Endometrial microvascular endothelial cells (primary cell): ENCODE results near the gene MEIOSIN. TPM values are rescaled to one million over a fixed set of nuclear protein-coding genes. Genes with fewer than 3 reads are reported as not detected.
"Not testable (repeated sequence)": the region's sequence is repeated elsewhere in the genome, so short reads cannot be mapped to it uniquely, and the experiment has no call there.

Source experiments
- in situ Hi-C: cut with HindIII; loops from 2 replicates; pipeline ENCODE4 v1.10.0; 2017; ENCODE audit warnings: low sequenced_read_pairs, low pct_unique_long_range_greater_than_20kb; ENCODE audit errors: inconsistent ontology term
- total RNA-seq: library from RNA; depleted of rRNA; stranded (reverse); fragments of >200 nt; gene quantifications from one replicate; pipeline ENCODE4 v1.2.3, GENCODE V29; 2015; ENCODE audit errors: inconsistent ontology term

The MEIOSIN gene
- total RNA-seq, result not detected

DNA sequence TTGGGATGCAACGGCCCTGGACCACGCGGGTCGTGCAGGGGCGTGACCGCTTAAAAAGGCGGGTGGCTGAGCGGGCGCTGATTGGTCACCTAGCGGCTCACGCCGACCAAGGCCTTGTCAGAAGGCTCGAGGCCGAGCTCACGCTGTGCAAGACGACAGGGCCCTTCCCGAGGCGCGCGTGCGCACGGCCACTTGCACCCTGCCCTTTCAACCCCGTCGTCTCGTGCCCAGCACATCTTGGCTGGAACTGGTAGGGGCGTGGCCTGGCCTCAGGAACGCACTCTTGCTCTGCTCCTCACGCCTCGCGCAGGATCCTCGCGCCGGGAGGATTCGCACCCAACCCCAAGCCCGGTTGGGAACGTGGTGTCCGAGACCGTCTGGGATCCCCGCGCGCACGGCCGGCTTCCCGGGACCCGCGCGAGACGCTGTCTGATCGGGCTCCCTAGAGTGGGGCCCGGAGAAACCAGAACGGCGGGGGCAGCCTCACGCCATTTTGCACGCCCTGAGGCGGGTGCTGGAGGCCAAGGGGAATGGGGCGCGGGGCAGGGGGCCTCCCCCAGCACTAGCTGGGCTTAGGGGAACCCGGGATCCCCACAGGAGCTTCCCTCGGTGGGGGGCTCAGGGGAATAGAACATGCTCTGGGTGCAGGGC is at the start of gene MEIOSIN:
MEIOSIN (plus strand) TSS at position 280 of the 651 bp plus-strand sequence. CDS start 1,938 bp downstream, outside the sequence.
- in situ Hi-C loops, result no loop called here

DNA sequence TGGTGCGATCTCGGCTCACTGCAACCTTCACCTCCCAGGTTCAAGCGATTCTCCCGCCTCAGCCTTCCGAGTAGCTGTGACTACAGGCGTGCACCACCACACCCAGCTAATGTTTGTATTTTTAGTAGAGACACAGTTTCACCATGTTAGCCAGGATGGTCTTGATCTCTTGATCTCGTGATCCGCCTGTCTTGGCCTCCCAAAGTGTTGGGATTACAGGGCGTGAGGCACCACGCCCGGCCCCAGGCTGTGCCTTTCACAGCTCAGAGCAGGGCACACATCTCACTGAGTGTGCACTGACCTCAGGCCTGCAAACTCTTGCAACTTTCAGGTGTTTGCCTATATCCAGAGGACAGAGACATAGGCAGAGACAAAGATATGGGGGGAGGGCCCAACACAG is 48.2 kb upstream of the MEIOSIN start:
- in situ Hi-C loops, result not testable (repeated sequence)

GRCh38 chr19:45687599-45687998 is 45.6 kb upstream of the MEIOSIN start:
- in situ Hi-C loops, result no loop called here

GRCh38 chr19:45691516-45692186 is 41.6 kb upstream of the MEIOSIN start, which contains the start of gene SNRPD2:
Gene SNRPD2, minus strand, starts transcription at chr19:45691953. Its CDS starts 65 bp downstream, at chr19:45691888.
- in situ Hi-C loops, result no loop called here

DNA sequence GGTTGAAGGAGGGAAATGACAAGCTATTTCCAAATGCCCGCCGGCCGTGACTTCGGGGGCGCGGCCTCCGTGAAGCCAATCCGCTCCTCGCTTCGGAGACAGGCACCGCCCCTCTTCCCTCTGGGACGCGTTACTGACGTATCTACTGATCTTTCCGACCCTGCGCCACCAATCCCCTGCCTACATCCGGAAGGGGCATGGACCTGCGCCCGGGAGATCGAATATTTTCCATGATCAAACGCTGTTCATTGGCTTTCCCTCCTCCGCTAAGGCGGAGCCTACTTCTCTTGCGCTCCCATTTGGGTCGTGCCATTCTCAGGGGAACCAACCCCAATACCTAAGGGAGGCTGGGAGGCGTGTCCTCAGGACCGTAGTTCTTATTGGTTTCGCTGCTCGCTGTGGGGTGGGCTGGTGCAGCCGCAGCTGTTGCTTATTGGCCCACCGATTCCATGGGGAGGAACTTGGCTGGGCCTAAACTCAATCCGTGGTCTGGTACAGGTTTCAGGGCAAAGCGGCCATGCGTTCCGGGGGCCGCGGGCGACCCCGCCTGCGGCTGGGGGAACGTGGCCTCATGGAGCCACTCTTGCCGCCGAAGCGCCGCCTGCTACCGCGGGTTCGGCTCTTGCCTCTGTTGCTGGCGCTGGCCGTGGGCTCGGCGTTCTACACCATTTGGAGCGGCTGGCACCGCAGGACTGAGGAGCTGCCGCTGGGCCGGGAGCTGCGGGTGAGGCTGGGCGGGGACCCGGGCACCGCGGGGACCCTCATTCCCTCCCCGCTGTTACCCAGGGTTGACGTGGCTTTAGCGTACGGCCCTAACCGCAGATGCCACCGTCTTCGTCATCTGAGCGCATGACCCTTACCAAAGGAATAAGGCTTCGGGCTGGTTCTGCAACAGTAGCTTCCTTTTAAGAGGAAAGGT is 40.8 kb upstream of the MEIOSIN start, which contains the start of gene QPCTL:
QPCTL (plus strand) TSS at position 480 of the 919 bp plus-strand sequence; CDS start at position 518, 38 bp downstream.
- in situ Hi-C loops, result no loop called here

DNA sequence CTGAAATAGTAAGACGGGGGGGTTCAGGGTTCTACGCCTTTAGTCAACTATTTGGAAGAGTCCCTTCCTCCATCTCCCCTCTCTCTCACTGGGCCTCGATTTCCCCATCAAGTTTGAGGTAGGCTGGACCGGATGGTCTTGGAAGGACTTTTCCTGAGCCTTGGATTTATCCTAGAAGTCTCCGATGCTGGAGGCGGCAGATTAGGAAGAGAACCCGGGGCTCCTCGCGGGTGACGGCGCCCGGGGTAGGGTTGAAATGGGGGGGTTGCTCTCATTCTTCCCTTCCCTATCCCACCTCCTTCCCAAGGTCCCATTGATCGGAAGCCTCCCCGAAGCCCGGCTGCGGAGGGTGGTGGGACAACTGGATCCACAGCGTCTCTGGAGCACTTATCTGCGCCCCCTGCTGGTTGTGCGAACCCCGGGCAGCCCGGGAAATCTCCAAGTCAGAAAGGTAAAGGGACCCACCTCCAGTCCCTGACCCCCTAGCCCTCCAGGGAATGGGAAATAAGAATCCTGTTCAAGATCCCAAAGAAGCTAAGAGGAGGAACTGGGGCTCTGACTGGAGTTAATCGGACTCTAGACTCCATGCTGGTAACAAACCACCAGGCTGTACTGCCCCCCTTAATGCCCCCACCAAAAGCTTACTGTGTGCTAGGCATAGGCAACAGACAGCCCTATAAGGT is 40.0 kb upstream of the MEIOSIN start:
- in situ Hi-C loops, result no loop called here

DNA sequence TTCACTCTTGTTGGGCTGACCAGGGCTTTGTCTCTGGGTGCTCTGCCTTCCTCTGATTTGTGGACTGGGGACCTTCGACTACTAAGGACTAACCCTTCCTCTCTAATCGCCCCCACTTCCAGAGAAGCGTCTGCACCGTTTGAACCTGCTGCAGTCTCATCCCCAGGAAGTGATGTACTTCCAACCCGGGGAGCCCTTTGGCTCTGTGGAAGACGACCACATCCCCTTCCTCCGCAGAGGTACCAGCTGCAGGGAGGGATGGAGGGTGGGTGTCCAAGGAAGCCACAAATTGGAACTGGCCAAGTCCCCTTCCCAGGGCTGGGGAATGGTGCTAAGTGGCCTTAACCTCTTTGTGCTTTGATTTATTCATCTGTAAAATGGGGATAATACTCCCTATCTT is 31.6 kb upstream of the MEIOSIN start:
- in situ Hi-C loops, result no loop called here

DNA sequence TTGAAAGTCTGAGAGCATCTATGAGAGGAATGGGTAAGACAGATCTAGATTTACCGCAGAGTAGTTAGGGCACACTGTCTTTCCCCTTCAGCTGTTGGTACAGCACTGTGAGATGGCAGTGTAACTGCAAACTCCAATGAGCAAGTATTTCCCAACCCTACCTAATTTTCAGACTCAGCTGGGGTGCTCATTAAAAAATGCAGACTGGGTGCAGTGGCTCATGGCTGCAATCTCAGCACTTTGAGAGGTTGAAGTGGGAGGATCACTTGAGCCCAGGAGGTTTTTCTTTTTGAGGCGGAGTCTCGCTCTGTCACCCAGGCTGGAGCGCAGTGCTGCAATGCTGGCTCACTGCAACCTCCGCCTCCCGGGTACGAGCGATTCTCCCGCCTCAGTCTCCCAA is 28.1 kb upstream of the MEIOSIN start:
- in situ Hi-C loops, result no loop called here

GRCh38 chr19:45705710-45706415 is 27.4 kb upstream of the MEIOSIN start:
- in situ Hi-C loops, result no loop called here

- in situ Hi-C loops, result no loop called here
Measured at GRCh38 chr19:45710356-45711130, 22.7 kb upstream of the MEIOSIN start.

GRCh38 chr19:45711851-45712698 is 21.2 kb upstream of the MEIOSIN start:
- in situ Hi-C loops, result no loop called here

DNA sequence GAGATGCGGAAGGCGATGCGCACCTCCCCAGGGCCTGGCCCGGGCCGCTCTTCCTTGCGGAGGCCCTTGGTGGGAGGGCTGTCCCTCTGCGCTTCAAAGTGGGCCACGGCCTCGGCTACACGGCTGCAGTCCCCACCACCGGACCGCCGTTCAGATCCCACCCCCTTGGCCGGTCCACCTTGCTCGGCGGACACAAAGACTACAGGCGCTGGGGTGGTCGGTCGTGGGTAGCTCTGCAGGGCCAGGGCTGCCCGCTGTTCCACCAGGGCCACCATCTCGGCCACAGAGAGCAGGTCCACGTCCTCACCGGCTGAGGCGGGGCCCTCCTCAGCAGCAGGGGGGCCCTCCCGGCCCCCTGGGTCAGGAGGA is 20.6 kb upstream of the MEIOSIN start:
- in situ Hi-C loops, result no loop called here

DNA sequence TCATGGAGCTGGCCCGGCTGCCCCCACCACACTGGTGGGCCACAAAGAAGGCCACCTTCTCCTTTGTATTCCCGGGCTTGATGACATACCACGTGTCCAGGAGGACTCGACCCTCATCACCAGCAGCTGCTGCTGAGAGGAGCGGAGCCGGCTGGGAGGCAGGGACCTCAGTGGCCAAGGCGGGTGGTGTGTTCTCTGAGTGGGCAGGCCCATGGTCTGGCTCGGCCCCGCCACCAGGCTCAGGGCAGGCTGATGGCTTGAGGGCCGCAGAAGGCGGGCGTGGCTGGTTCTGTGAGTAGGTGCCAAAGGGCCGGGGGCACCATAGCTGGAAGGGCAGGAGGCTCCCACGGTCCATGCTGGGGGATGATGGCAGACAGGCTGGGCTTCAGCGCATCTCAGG is 20.1 kb upstream of the MEIOSIN start:
- in situ Hi-C loops, result no loop called here

- in situ Hi-C loops, result no loop called here
Measured at GRCh38 chr19:45715139-45715538, 18.1 kb upstream of the MEIOSIN start.

- in situ Hi-C loops, result no loop called here
Measured at GRCh38 chr19:45716359-45717130, 16.7 kb upstream of the MEIOSIN start.
